IMR-90 (cell line): ENCODE measurements around the gene SLC38A4. TPM values are rescaled to one million over a fixed set of nuclear protein-coding genes. Genes with fewer than 3 reads are reported as not detected.

ENCODE experiments used
- ATAC-seq: fragments of 200-7000 bp; cut with Tn5 transposase; 2 replicates; pipeline ENCODE4 v1.9.1; 2020; ENCODE audit warnings: low read depth, mild to moderate bottlenecking, moderate library complexity
- BruUV-seq: library from RNA; stranded (reverse); fragments of 400-500 nt; replicated peaks from 2 replicates; lab custom pipeline; 2021; lab: Mats Ljungman, UMichigan
- CTCF ChIA-PET: fragments of 300-600 bp; formaldehyde crosslinking; extraction: SDS; loops from one replicate; lab custom pipeline; 2021; ENCODE audit warnings: antibody characterized with exemption; lab: Yijun Ruan, JAX
- POLR2A ChIA-PET: fragments of 300-600 bp; sonication (Branson Sonifier 250); formaldehyde crosslinking; loops from one replicate; lab custom pipeline; 2022; ENCODE audit warnings: antibody characterized with exemption; ENCODE audit not compliant: unreplicated experiment; lab: Charles Lee
- DNase-seq: peaks from one replicate; pipeline ENCODE4 v3.0.0; 2013
- H2AFZ ChIP-seq: replicated peaks from 2 replicates; pipeline ENCODE3; 2013; ENCODE audit warnings: low read length, mild to moderate bottlenecking; ENCODE audit not compliant: poor library complexity
- H2AK5ac ChIP-seq: 2 replicates; pipeline ENCODE4 v1.6.1; 2013; ENCODE audit warnings: low read depth, low read length, inconsistent platforms
- H2AK9ac ChIP-seq: replicated peaks from 2 replicates; pipeline ENCODE3; 2013; ENCODE audit warnings: mild to moderate bottlenecking, low read depth, low read length, moderate library complexity; ENCODE audit not compliant: poor library complexity
- H2BK120ac ChIP-seq: 2 replicates; pipeline ENCODE4 v1.6.1; 2013; ENCODE audit warnings: low read depth, low read length, inconsistent platforms
- H2BK15ac ChIP-seq: 3 replicates; pipeline ENCODE4 v1.6.1; 2013; ENCODE audit warnings: low read depth, low read length, inconsistent platforms
- H2BK20ac ChIP-seq: 2 replicates; pipeline ENCODE4 v1.6.1; 2013; ENCODE audit warnings: low read depth, mild to moderate bottlenecking, inconsistent platforms, low read length, moderate library complexity
- H2BK5ac ChIP-seq: 2 replicates; pipeline ENCODE4 v1.6.1; 2013; ENCODE audit warnings: mild to moderate bottlenecking, low read depth, low read length, inconsistent platforms; ENCODE audit not compliant: poor library complexity, severe bottlenecking
- H3K14ac ChIP-seq: replicated peaks from 2 replicates; pipeline ENCODE4 v1.6.1; 2013; ENCODE audit warnings: low read depth, low read length, inconsistent platforms
- H3K18ac ChIP-seq: 2 replicates; pipeline ENCODE4 v1.6.1; 2013; ENCODE audit warnings: low read depth, low read length, control low read depth
- H3K23ac ChIP-seq: 2 replicates; pipeline ENCODE4 v1.6.1; 2013; ENCODE audit warnings: low read depth, low read length, inconsistent platforms
- H3K27ac ChIP-seq: 2 replicates; pipeline ENCODE4 v1.5.1; 2013; ENCODE audit warnings: mild to moderate bottlenecking, control low read depth, low read length; ENCODE audit not compliant: insufficient read depth
- H3K27me3 ChIP-seq: 2 replicates; pipeline ENCODE4 v1.6.1; 2013; ENCODE audit warnings: low read length; ENCODE audit not compliant: control insufficient read depth, insufficient read depth
- H3K36me3 ChIP-seq: 2 replicates; pipeline ENCODE4 v1.6.1; 2013; ENCODE audit warnings: low read length, mixed read lengths; ENCODE audit not compliant: control insufficient read depth, insufficient read depth
- H3K4ac ChIP-seq: 2 replicates; pipeline ENCODE4 v1.6.1; 2013; ENCODE audit warnings: low read depth, low read length, inconsistent platforms
- H3K4me1 ChIP-seq: 2 replicates; pipeline ENCODE4 v1.6.1; 2013; ENCODE audit warnings: low read length, mixed read lengths; ENCODE audit not compliant: control insufficient read depth, insufficient read depth
- H3K4me2 ChIP-seq: 2 replicates; pipeline ENCODE4 v1.6.1; 2013; ENCODE audit warnings: low read depth, mild to moderate bottlenecking, control low read depth, low read length, moderate library complexity
- H3K4me3 ChIP-seq: 2 replicates; pipeline ENCODE4 v1.5.1; 2013; ENCODE audit warnings: low read depth, mild to moderate bottlenecking, control low read depth, low read length, moderate library complexity; ENCODE audit not compliant: insufficient read depth
- H3K56ac ChIP-seq: 2 replicates; pipeline ENCODE4 v1.6.1; 2013; ENCODE audit warnings: low read length, inconsistent platforms; ENCODE audit not compliant: insufficient read depth; ENCODE audit errors: extremely low read depth
- H3K79me1 ChIP-seq, 2 experiments: 2 replicates each; pipeline ENCODE4 v1.6.1; 2013; ENCODE audit warnings: low read length in 2 of 2, inconsistent platforms in 1 of 2, low read depth in 1 of 2
- H3K9ac ChIP-seq: 2 replicates; pipeline ENCODE4 v1.6.1; 2013; ENCODE audit warnings: low read depth, low read length, control low read depth
- H3K9me1 ChIP-seq: 2 replicates; pipeline ENCODE4 v1.6.1; 2013; ENCODE audit warnings: low read length, inconsistent platforms; ENCODE audit not compliant: insufficient read depth
- H3K9me3 ChIP-seq: 2 replicates; pipeline ENCODE4 v1.6.1; 2013; ENCODE audit warnings: low read length; ENCODE audit not compliant: control insufficient read depth, insufficient read depth
- H4K20me1 ChIP-seq: 2 replicates; pipeline ENCODE4 v1.6.1; 2013; ENCODE audit warnings: low read length, inconsistent platforms; ENCODE audit not compliant: insufficient read depth
- H4K5ac ChIP-seq: 2 replicates; pipeline ENCODE4 v1.6.1; 2013; ENCODE audit warnings: mild to moderate bottlenecking, low read depth, low read length, control low read depth
- H4K8ac ChIP-seq, 2 experiments: 2 replicates each; pipeline ENCODE4 v1.6.1; 2013; ENCODE audit warnings: low read depth in 2 of 2, low read length in 2 of 2, control low read depth in 1 of 2, inconsistent platforms in 1 of 2
- H4K91ac ChIP-seq: 2 replicates; pipeline ENCODE4 v1.6.1; 2013; ENCODE audit warnings: low read depth, low read length, inconsistent platforms; ENCODE audit not compliant: insufficient read depth
- BHLHE40 ChIP-seq: fragments of 150-350 bp; IDR thresholded peaks from 2 replicates; pipeline ENCODE4 v1.6.1; 2016; ENCODE audit warnings: mild to moderate bottlenecking, low read depth, low read length
- ELK1 ChIP-seq: fragments of 150-350 bp; IDR thresholded peaks from 2 replicates; pipeline ENCODE4 v1.6.1; 2016; ENCODE audit warnings: low read depth, mild to moderate bottlenecking, low read length, moderate library complexity, borderline replicate concordance
- RAD21 ChIP-seq: IDR thresholded peaks from 2 replicates; pipeline ENCODE4 v1.6.1; 2012; ENCODE audit warnings: low read length, improper control_type of control experiment
- WGBS, 2 experiments: methylation state at CpG; one replicate each; pipeline versions ENCODE4 v1.1.5 to v1.1.7; 2013; ENCODE audit warnings: missing lambda C conversion rate in 2 of 2; ENCODE audit not compliant: insufficient read length in 1 of 2; ENCODE audit errors: extremely low coverage in 2 of 2; 5-methylcytosine and 5-hydroxymethylcytosine counted together
- dilution Hi-C: fragments of 300-500 bp; cut with HindIII; formaldehyde crosslinking; loops from one replicate; pipeline ENCODE4 v1.14.3; 2018; ENCODE audit warnings: low sequenced_read_pairs; ENCODE audit not compliant: unreplicated experiment
- in situ Hi-C: fragments of 300-500 bp; cut with MboI; formaldehyde crosslinking; loops from 3 replicates; pipeline ENCODE4 v1.14.3; 2019; ENCODE audit warnings: low sequenced_read_pairs, inconsistent platforms, mixed read lengths
- intact Hi-C: fragments of 100-400 bp; cut with micrococcal nuclease; formaldehyde crosslinking; loops from 2 replicates; pipeline ENCODE4 v1.10.0; 2022
- polyA plus RNA-seq, 3 experiments: library from polyadenylated mRNA; depleted of rRNA; stranded (reverse); fragments of >200 nt; gene quantifications; 2 replicates each; pipeline ENCODE4 v1.2.3, GENCODE V29; 2012; ENCODE audit warnings: low replicate concordance in 1 of 3
- total RNA-seq: library from RNA; depleted of rRNA; stranded (reverse); fragments of >200 nt; gene quantifications from 2 replicates; pipeline ENCODE4 v1.2.3, GENCODE V29; 2012

SLC38A4 gene
- total and polyA plus RNA-seq, 2 of the 4 experiments (the other 2 are of a cell fraction), result 2.3 to 2.7 TPM

DNA sequence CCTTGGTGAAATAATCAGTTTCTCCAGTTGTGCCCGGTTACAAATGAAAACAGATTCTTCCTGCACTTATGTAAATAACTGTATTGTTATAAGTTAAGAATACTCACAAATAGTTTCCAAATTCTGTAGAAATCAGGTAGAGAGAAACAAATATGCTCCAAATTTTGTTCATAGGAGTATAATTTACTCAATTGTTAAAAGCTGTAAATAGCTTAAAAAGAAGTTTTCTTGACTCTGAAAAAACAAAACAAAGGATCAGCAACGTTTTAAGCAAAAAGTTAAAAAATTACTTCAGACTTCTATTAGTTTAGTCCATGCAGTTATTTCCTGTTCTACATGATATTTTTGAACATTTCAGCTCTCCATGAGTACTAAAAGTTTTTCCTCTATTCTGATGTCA is 30.0 kb upstream of the SLC38A4 start:
- Histone ChIP-seq H3K23ac (no peak overlapping the region), H3K18ac (no peak overlapping the region), H2AK5ac (no peak overlapping the region), H3K36me3 (no peaks in the 10 kb centered on the region), H3K27ac (no peak overlapping the region), H3K9me3 (peaks cover 13% of the 10 kb centered on the region), H2BK5ac (no peak overlapping the region), H3K27me3 (no peaks in the 10 kb centered on the region), H3K4me1 (no peaks in the 10 kb centered on the region), H4K20me1 (no peaks in the 10 kb centered on the region), H3K4ac (no peak overlapping the region), H3K4me3 (no peak overlapping the region), H2AFZ (no peak overlapping the region), H3K14ac (no peak overlapping the region), H4K5ac (no peak overlapping the region), H2BK20ac (no peak overlapping the region), H2AK9ac (no peak overlapping the region), H3K9me1 (no peaks in the 10 kb centered on the region), H3K79me1 (no peaks in the 10 kb centered on the region), H3K9ac (no peak overlapping the region), H4K8ac (no peak overlapping the region), H2BK15ac (no peak overlapping the region), H4K91ac (no peak overlapping the region), H3K56ac (no peak overlapping the region), H3K4me2 (no peak overlapping the region), H2BK120ac (no peak overlapping the region)
- ChIA-PET POLR2A (no interaction called here), CTCF (no interaction called here)
- TF ChIP-seq BHLHE40, result no peak
- no peak for TF ChIP-seq RAD21
- no peak for TF ChIP-seq ELK1
- dilution Hi-C loops (no loop called here), in situ Hi-C loops (no loop called here), intact Hi-C loops (no loop called here)
- no peak for ATAC-seq
- no peak for DNase-seq
- no TSS peak for BruUV-seq
- WGBS, 2 experiments, result no CpG with 5 or more reads among the region's 2 CpGs
